Panc1 (cell line): ENCODE data around the gene OR10R2.

Experiments
- CTCF ChIP-seq: fragments of 450-650 bp; IDR thresholded peaks from 2 replicates; pipeline ENCODE4 v1.5.1; 2017; ENCODE audit warnings: mild to moderate bottlenecking
- POLR2AphosphoS5 ChIP-seq: IDR thresholded peaks from 2 replicates; pipeline ENCODE4 v1.6.1; 2012; ENCODE audit warnings: mild to moderate bottlenecking, low read depth, low read length, moderate library complexity
- REST ChIP-seq, 2 experiments: IDR thresholded peaks; 2 replicates each; pipeline ENCODE4 v1.6.1; 2011 to 2012; ENCODE audit warnings: low read depth in 2 of 2, control low read depth in 1 of 2, low read length in 1 of 2, mild to moderate bottlenecking in 1 of 2, moderate library complexity in 1 of 2; ENCODE audit not compliant: insufficient read depth in 1 of 2
- SIN3A ChIP-seq: IDR thresholded peaks from 2 replicates; pipeline ENCODE4 v1.6.1; 2012; ENCODE audit warnings: low read depth, mild to moderate bottlenecking, low read length, moderate library complexity, borderline replicate concordance; ENCODE audit not compliant: insufficient read depth
- TCF7L2 ChIP-seq: IDR thresholded peaks from 2 replicates; pipeline ENCODE4 v1.6.1; 2011; ENCODE audit warnings: mild to moderate bottlenecking, low read depth, low read length, inconsistent platforms

- TF ChIP-seq CTCF (no peak), POLR2AphosphoS5 (no peak), REST (IDR thresholded peaks at IDR 0.05; ENCODE audit: insufficient read depth in 1 of 2, low read depth in 2 of 2, low read length in 1 of 2) (no peak), TCF7L2 (no peak), SIN3A (no peak)
Observed at GRCh38 chr1:158493054-158493453, 21.0 kb downstream of the OR10R2 start.
